Muscle of leg (tissue), 11 donors: Measurements from ENCODE around the gene PTGS1. TPM values are rescaled to one million over a fixed set of nuclear protein-coding genes. Genes with fewer than 3 reads are reported as not detected.
"Not testable (repeated sequence)": the region's sequence is repeated elsewhere in the genome, so short reads cannot be mapped to it uniquely, and the experiment has no call there.

Experiments used
- DNase-seq: peaks from one replicate; pipeline ENCODE4 v3.0.0; 2013
- H3K27ac ChIP-seq: one replicate; pipeline ENCODE4 v1.5.1; 2013; ENCODE audit warnings: mild to moderate bottlenecking, low read length, control low read depth
- H3K27me3 ChIP-seq: one replicate; pipeline ENCODE4 v1.6.1; 2013; ENCODE audit warnings: low read length; ENCODE audit not compliant: control insufficient read depth, insufficient read depth
- H3K36me3 ChIP-seq: one replicate; pipeline ENCODE4 v1.6.1; 2013; ENCODE audit warnings: low read length; ENCODE audit not compliant: control insufficient read depth, insufficient read depth
- H3K4me1 ChIP-seq: one replicate; pipeline ENCODE4 v1.6.1; 2013; ENCODE audit warnings: low read length; ENCODE audit not compliant: control insufficient read depth, insufficient read depth
- H3K4me3 ChIP-seq: one replicate; pipeline ENCODE4 v1.5.1; 2013; ENCODE audit warnings: low read length, control low read depth
- H3K9me3 ChIP-seq: replicated peaks from 2 replicates; pipeline ENCODE4 v1.6.1; 2013; ENCODE audit warnings: low read depth, low read length; ENCODE audit not compliant: control insufficient read depth
- WGBS: methylation state at CpG from one replicate; pipeline ENCODE4 v1.1.5; 2013; ENCODE audit warnings: missing lambda C conversion rate; ENCODE audit not compliant: insufficient coverage; 5-methylcytosine and 5-hydroxymethylcytosine counted together
- polyA plus RNA-seq, 8 donors: library from polyadenylated mRNA; unstranded; fragments of 120-200 nt; gene quantifications; one replicate each; pipeline versions ENCODE4 v1.2.1 to v1.2.3, GENCODE V29; 2013; ENCODE audit warnings: inconsistent platforms in 1 of 8, low replicate concordance in 1 of 8; ENCODE audit not compliant: insufficient read length in 8 of 8, insufficient read depth in 1 of 8
- total RNA-seq: library from RNA; stranded (reverse); fragments of 120-200 nt; gene quantifications from one replicate; pipeline ENCODE4 v1.2.4, GENCODE V29; 2013

The PTGS1 gene
- total and polyA plus RNA-seq, 9 donors = 2.7 to 8.0 (median 3.5) TPM

DNA sequence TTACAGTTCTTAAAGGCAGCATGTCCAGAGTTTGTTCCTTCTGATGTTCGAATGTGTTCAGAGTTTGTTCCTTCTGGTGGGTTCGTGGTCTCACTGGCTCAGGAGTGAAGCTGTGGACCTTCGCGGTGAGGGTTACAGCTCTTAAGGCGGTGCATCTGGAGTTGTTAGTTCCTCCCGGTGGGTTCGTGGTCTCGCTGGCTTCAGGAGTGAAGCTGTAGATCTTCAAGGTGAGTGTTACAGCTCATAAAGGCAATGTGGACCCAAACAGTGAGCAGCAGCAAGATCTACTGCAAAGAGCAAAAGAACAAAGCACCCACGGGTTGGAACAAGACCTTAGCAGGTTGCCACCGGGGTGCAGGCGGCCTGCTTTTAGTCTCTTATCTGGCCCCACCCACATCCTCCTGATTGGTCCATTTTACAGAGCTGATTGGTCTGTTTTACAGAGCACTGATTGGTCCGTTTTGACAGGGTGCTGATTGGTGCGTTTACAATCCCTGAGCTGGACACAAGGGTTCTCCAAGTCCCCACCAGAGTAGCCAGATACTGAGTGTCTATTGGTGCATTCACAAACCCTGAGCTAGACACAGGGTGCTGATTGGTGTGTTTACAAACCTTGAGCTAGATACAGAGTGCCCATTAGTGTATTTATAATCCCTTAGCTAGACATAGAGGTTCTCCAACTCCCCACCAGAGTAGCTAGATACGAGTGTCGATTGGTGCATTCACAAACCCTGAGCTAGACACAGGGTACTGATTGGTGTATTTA, 34.7 kb downstream of the PTGS1 start:
- H3K36me3 ChIP-seq, H3K4me1 ChIP-seq, H3K4me3 ChIP-seq, H3K9me3 ChIP-seq, DNase-seq, H3K27me3 ChIP-seq, H3K27ac ChIP-seq: not testable (repeated sequence)
- 91% methylated on average over 11 of the region's 15 CpGs for WGBS

GRCh38 chr9:122406070-122406890, 35.5 kb downstream of the PTGS1 start:
- no peak for DNase-seq
- no peaks in the 10 kb centered on the region for H3K9me3 ChIP-seq
- 63% methylated on average over 60 of the region's 61 CpGs for WGBS
- H3K27me3 ChIP-seq = no peaks in the 10 kb centered on the region
- H3K27ac ChIP-seq = no peak overlapping the region
- no peaks in the 10 kb centered on the region for H3K36me3 ChIP-seq
- H3K4me1 ChIP-seq = no peaks in the 10 kb centered on the region
- no peak overlapping the region for H3K4me3 ChIP-seq

DNA sequence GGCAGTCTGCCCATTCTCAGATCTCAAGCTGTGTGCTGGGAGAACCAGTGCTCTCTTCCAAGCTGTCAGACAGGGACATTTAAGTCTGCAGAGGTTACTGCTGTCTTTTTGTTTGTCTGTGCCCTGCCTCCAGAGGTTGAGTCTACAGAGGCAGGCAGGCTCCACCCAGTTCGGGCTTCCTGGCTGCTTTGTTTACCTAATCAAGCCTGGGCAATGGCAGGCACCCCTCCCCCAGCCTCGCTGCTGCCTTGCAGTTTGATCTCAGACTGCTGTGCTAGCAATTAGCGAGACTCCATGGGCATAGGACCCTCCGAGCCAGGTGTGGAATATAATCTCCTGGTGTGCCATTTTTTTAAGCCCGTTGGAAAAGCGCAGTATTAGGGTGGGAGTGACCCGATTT, 43.3 kb downstream of the PTGS1 start:
- H3K27me3 ChIP-seq, H3K36me3 ChIP-seq, H3K4me1 ChIP-seq, H3K9me3 ChIP-seq, H3K4me3 ChIP-seq, DNase-seq, H3K27ac ChIP-seq: not testable (repeated sequence)
- no CpG with 5 or more reads among the region's 7 CpGs for whole genome bisulfite sequencing

DNA sequence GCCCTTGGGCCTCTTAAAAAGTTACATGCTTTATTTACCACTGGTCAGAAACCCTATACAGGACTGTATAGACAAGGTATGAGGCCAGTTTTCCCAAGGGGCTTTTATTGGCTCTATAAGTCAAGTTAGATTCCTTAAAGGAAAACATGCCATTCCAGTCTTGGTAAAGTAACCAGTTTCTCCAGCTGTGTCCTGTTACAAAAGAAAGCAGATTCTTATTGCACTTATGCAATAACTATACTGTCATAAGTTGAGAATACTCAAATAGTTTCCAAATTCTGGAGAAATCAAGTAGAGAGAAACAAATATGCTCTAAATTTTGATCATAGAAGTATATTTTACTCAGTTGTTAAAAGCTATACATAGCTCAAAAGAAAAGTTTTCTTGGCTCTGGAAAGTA, 47.2 kb downstream of the PTGS1 start:
- peaks cover 11% of the 10 kb centered on the region for H3K9me3 ChIP-seq
- DNase-seq = no peak
- H3K27ac ChIP-seq = no peak overlapping the region
- no peak overlapping the region for H3K4me3 ChIP-seq
- no peaks in the 10 kb centered on the region for H3K36me3 ChIP-seq
- H3K4me1 ChIP-seq = no peaks in the 10 kb centered on the region
- no peaks in the 10 kb centered on the region for H3K27me3 ChIP-seq

- DNase-seq = no peak
- Histone ChIP-seq H3K9me3 (peaks cover 11% of the 10 kb centered on the region), H3K27ac (no peak overlapping the region), H3K4me1 (no peaks in the 10 kb centered on the region), H3K36me3 (no peaks in the 10 kb centered on the region), H3K27me3 (no peaks in the 10 kb centered on the region), H3K4me3 (no peak overlapping the region)
- 81% methylated on average over 2 of the region's 3 CpGs for WGBS
Observed at GRCh38 chr9:122420315-122420714, 49.5 kb downstream of the PTGS1 start.

GRCh38 chr9:122425087-122425486, 54.3 kb downstream of the PTGS1 start:
- Histone ChIP-seq H3K4me1 (no peaks in the 10 kb centered on the region), H3K9me3 (peaks cover 11% of the 10 kb centered on the region), H3K27me3 (no peaks in the 10 kb centered on the region), H3K27ac (no peak overlapping the region), H3K36me3 (no peaks in the 10 kb centered on the region), H3K4me3 (no peak overlapping the region)
- no CpG with 5 or more reads among the region's 2 CpGs for WGBS
- DNase-seq = no peak

DNA sequence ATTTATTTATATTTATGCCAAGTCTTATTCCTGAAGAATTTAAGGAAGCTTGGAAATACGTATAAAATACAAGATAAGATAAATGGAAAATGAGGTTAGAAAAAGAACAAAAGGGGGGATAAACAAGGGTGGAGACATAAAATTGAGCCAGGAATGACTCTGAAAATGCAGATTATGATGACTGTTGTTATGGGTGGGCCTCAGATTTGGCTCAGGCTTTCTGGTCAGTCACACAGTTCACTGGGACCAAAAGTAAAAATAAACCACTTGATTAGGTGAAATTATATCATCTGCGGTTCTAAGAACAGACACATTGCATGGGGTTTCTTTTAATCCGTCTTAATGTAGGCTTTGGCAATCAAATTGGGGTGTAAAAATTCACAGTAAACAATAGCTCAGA, 55.9 kb downstream of the PTGS1 start:
- H3K9me3 ChIP-seq = peaks cover 4% of the 10 kb centered on the region

GRCh38 chr9:122442568-122442967, 71.7 kb downstream of the PTGS1 start:
- Histone ChIP-seq H3K4me3 (no peak overlapping the region), H3K27ac (no peak overlapping the region), H3K27me3 (peaks cover 2% of the 10 kb centered on the region), H3K36me3 (no peaks in the 10 kb centered on the region), H3K4me1 (no peaks in the 10 kb centered on the region), H3K9me3 (peaks cover 3% of the 10 kb centered on the region)
- DNase-seq = no peak
- no CpG with 5 or more reads among the region's 1 CpG for WGBS

More for the DNA sequence above, 55.9 kb downstream of the PTGS1 start:
- Histone ChIP-seq H3K27me3 (peaks cover 2% of the 10 kb centered on the region), H3K36me3 (no peaks in the 10 kb centered on the region), H3K4me3 (no peak overlapping the region), H3K4me1 (no peaks in the 10 kb centered on the region), H3K27ac (no peak overlapping the region)
- WGBS = 73% methylated on average over 2 of the region's 3 CpGs
- DNase-seq = no peak

DNA sequence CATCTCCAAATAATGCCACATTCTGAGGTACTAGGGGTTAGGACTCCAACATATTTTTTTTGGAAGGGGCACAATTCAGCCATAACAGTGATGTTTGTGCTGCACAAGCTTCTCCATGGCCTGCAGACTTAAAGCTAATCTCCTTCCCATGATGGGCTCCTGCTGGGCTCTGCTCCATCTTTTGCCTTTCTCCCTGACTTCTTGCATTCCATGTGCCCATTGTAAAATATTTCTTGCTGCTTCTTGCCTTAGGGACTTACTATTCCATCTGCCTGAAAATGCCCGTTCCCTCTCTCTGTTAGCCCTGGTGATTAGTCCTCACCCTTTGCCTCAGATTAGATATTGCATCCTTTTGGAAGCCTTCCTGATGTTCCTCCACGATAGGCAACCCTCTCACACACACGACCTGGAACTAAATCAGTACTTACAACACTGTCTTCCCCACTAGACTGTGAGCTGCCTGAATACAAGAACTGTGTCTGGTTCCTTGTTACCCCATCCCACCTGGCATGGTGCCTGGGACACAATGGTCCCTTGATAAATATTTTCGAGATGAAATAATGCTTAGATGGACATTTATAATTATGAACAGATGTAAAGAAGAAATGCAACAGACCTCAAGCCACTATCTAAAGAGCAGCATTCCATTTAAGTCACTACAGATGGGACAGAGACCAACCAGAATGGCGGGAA, 73.4 kb downstream of the PTGS1 start:
- H3K9me3 ChIP-seq = peaks cover 3% of the 10 kb centered on the region
- peaks cover 2% of the 10 kb centered on the region for H3K27me3 ChIP-seq
- DNase-seq = peak; percentile 14
- H3K4me3 ChIP-seq = no peak overlapping the region
- H3K27ac ChIP-seq = no peak overlapping the region
- WGBS = 61% methylated on average over 2 of the region's 5 CpGs
- H3K36me3 ChIP-seq = no peaks in the 10 kb centered on the region
- no peaks in the 10 kb centered on the region for H3K4me1 ChIP-seq
